ENCODE measurements around the gene GTF2IRD1. TPM values are rescaled to one million over a fixed set of nuclear protein-coding genes. Genes with fewer than 3 reads are reported as not detected.
A peak's percentile ranks its signal among the peaks of the same experiment; 100 is the strongest.
"Not testable (repeated sequence)": the region's sequence is repeated elsewhere in the genome, so short reads cannot be mapped to it uniquely, and the experiment has no call there.

The GTF2IRD1 gene
- polyA plus RNA-seq, 3 donors: not detected

GRCh38 chr7:74495112-74496086 is 41.7 kb downstream of the GTF2IRD1 start:
- H3K27me3 Mint-ChIP-seq (ENCODE audit: low read depth in 3 of 3): peaks cover 0 to 2% (median 2%) of the 10 kb centered on the region in 3 donors
- no peaks in the 10 kb centered on the region for H3K36me3 Mint-ChIP-seq
- no peak overlapping the region for H2AFZ ChIP-seq (ENCODE audit: insufficient read depth, low read depth, low read length, poor library complexity, severe bottlenecking)
- H3K4me3 ChIP-seq (replicated peaks in 1 of 3; ENCODE audit: low read depth in 2 of 3, low read length in 3 of 3): no peak overlapping the region
- no peaks in the 10 kb centered on the region for H4K20me1 ChIP-seq (ENCODE audit: insufficient read depth, low read length)
- H3K4me3 Mint-ChIP-seq: no peak overlapping the region
- H3K27me3 ChIP-seq (ENCODE audit: control insufficient read depth in 2 of 2, insufficient read depth in 2 of 2, low read length in 2 of 2): no peaks in the 10 kb centered on the region
- no peak for TF ChIP-seq CTCF (IDR thresholded peaks at IDR 0.05)
- peaks cover 0 to 7% (median 3%) of the 10 kb centered on the region in 7 donors for H3K9me3 Mint-ChIP-seq
- H3K4me2 ChIP-seq (replicated peaks; ENCODE audit: extremely low read depth, low read length, poor library complexity, severe bottlenecking): no peak overlapping the region
- H3K27ac ChIP-seq (ENCODE audit: low read depth in 1 of 2, low read length in 2 of 2): no peak overlapping the region
- peak overlapping the region in 1 of 7 donors; percentile 67 for H3K27ac Mint-ChIP-seq
- no peaks in the 10 kb centered on the region for H3K9me3 ChIP-seq (replicated peaks in 1 of 2; ENCODE audit: control insufficient read depth in 1 of 2, insufficient read depth in 1 of 2, low read length in 2 of 2)
- no peak overlapping the region for H3K9ac ChIP-seq (ENCODE audit: insufficient read depth, low read length, poor library complexity, severe bottlenecking)
- H3K36me3 ChIP-seq (replicated peaks in 1 of 2; ENCODE audit: control insufficient read depth in 1 of 2, insufficient read depth in 2 of 2, low read length in 2 of 2): no peaks in the 10 kb centered on the region
- H3K79me2 ChIP-seq (ENCODE audit: insufficient read depth, low read length): no peaks in the 10 kb centered on the region
- no peak for DNase-seq
- no peaks in the 10 kb centered on the region for H3K4me1 ChIP-seq (ENCODE audit: control insufficient read depth in 1 of 2, insufficient read depth in 2 of 2, low read length in 2 of 2)
- H3K4me1 Mint-ChIP-seq: no peaks in the 10 kb centered on the region
- intact Hi-C loops (cut with micrococcal nuclease): no loop called here
- 90% methylated on average over 15 of the region's 19 CpGs for WGBS (ENCODE audit: insufficient coverage)

- intact Hi-C loops (cut with micrococcal nuclease): no loop called here
- H3K4me3 ChIP-seq (replicated peaks in 1 of 3; ENCODE audit: low read depth in 2 of 3, low read length in 3 of 3): no peak overlapping the region
Measured at GRCh38 chr7:74496272-74496671, 42.6 kb downstream of the GTF2IRD1 start.

GRCh38 chr7:74496773-74497172 is 43.1 kb downstream of the GTF2IRD1 start:
- H3K27ac ChIP-seq (ENCODE audit: low read depth in 1 of 2, low read length in 2 of 2); H2AFZ ChIP-seq (ENCODE audit: insufficient read depth, low read depth, low read length, poor library complexity, severe bottlenecking); H3K27me3 ChIP-seq (ENCODE audit: control insufficient read depth in 2 of 2, insufficient read depth in 2 of 2, low read length in 2 of 2); H3K9ac ChIP-seq (ENCODE audit: insufficient read depth, low read length, poor library complexity, severe bottlenecking); intact Hi-C loops (cut with micrococcal nuclease); H3K4me2 ChIP-seq (replicated peaks; ENCODE audit: extremely low read depth, low read length, poor library complexity, severe bottlenecking); H3K27me3 Mint-ChIP-seq (ENCODE audit: low read depth in 3 of 3); DNase-seq; H4K20me1 ChIP-seq (ENCODE audit: insufficient read depth, low read length); H3K4me3 ChIP-seq (replicated peaks in 1 of 3; ENCODE audit: low read depth in 2 of 3, low read length in 3 of 3); H3K4me3 Mint-ChIP-seq; H3K79me2 ChIP-seq (ENCODE audit: insufficient read depth, low read length); H3K4me1 ChIP-seq (ENCODE audit: control insufficient read depth in 1 of 2, insufficient read depth in 2 of 2, low read length in 2 of 2); H3K9me3 Mint-ChIP-seq; H3K36me3 ChIP-seq (replicated peaks in 1 of 2; ENCODE audit: control insufficient read depth in 1 of 2, insufficient read depth in 2 of 2, low read length in 2 of 2); H3K9me3 ChIP-seq (replicated peaks in 1 of 2; ENCODE audit: control insufficient read depth in 1 of 2, insufficient read depth in 1 of 2, low read length in 2 of 2); H3K36me3 Mint-ChIP-seq; H3K4me1 Mint-ChIP-seq; H3K27ac Mint-ChIP-seq: not testable (repeated sequence)
- no CpG with 5 or more reads among the region's 3 CpGs for WGBS (ENCODE audit: insufficient coverage)

More at GRCh38 chr7:74496272-74496671, 42.6 kb downstream of the GTF2IRD1 start:
- no peak for TF ChIP-seq CTCF (IDR thresholded peaks at IDR 0.05)
- peaks cover 0 to 2% (median 0%) of the 10 kb centered on the region in 3 donors for H3K27me3 Mint-ChIP-seq (ENCODE audit: low read depth in 3 of 3)
- 95% methylated on average over 4 of the region's 6 CpGs for WGBS (ENCODE audit: insufficient coverage)
- no peaks in the 10 kb centered on the region for H3K4me1 Mint-ChIP-seq
- H3K9me3 Mint-ChIP-seq: peaks cover 0 to 7% (median 3%) of the 10 kb centered on the region in 7 donors
- H3K27ac Mint-ChIP-seq: no peak overlapping the region
- no peaks in the 10 kb centered on the region for H3K9me3 ChIP-seq (replicated peaks in 1 of 2; ENCODE audit: control insufficient read depth in 1 of 2, insufficient read depth in 1 of 2, low read length in 2 of 2)
- no peak overlapping the region for H3K9ac ChIP-seq (ENCODE audit: insufficient read depth, low read length, poor library complexity, severe bottlenecking)
- H3K4me2 ChIP-seq (replicated peaks; ENCODE audit: extremely low read depth, low read length, poor library complexity, severe bottlenecking): no peak overlapping the region
- H3K36me3 ChIP-seq (replicated peaks in 1 of 2; ENCODE audit: control insufficient read depth in 1 of 2, insufficient read depth in 2 of 2, low read length in 2 of 2): no peaks in the 10 kb centered on the region
- no peaks in the 10 kb centered on the region for H3K36me3 Mint-ChIP-seq
- DNase-seq: no peak
- no peak overlapping the region for H2AFZ ChIP-seq (ENCODE audit: insufficient read depth, low read depth, low read length, poor library complexity, severe bottlenecking)
- no peaks in the 10 kb centered on the region for H3K79me2 ChIP-seq (ENCODE audit: insufficient read depth, low read length)
- H4K20me1 ChIP-seq (ENCODE audit: insufficient read depth, low read length): no peaks in the 10 kb centered on the region
- no peak overlapping the region for H3K27ac ChIP-seq (ENCODE audit: low read depth in 1 of 2, low read length in 2 of 2)
- no peaks in the 10 kb centered on the region for H3K27me3 ChIP-seq (ENCODE audit: control insufficient read depth in 2 of 2, insufficient read depth in 2 of 2, low read length in 2 of 2)
- no peak overlapping the region for H3K4me3 Mint-ChIP-seq
- no peaks in the 10 kb centered on the region for H3K4me1 ChIP-seq (ENCODE audit: control insufficient read depth in 1 of 2, insufficient read depth in 2 of 2, low read length in 2 of 2)

All from CD14-positive monocyte (primary cell).